Neural cell (in vitro differentiated cells): ENCODE measurements around the gene BHLHA9. TPM values are rescaled to one million over a fixed set of nuclear protein-coding genes. Genes with fewer than 3 reads are reported as not detected.

Source experiments
- H2AFZ ChIP-seq: fragments of 200-600, 300-800 bp; sonication (generic), shearing (Covaris generic); 2 replicates; pipeline ENCODE4 v1.6.0; 2014; ENCODE audit warnings: low read depth, mild to moderate bottlenecking, antibody characterized with exemption, low read length, moderate library complexity
- H3F3A ChIP-seq: fragments of 200-600 bp; shearing (Covaris generic); 2 replicates; pipeline ENCODE4 v1.6.1; 2016; ENCODE audit warnings: mild to moderate bottlenecking, moderate library complexity, mixed read lengths, antibody characterized with exemption, low read length; ENCODE audit not compliant: insufficient read depth, poor library complexity, severe bottlenecking
- H3K27ac ChIP-seq: fragments of 200-600, 300-800 bp; sonication (generic), shearing (Covaris generic); 2 replicates; pipeline ENCODE4 v1.5.1; 2014; ENCODE audit warnings: mild to moderate bottlenecking, low read length, moderate library complexity
- H3K27me3 ChIP-seq: fragments of 300-800, 200-600 bp; sonication (generic), shearing (Covaris generic); 2 replicates; pipeline ENCODE4 v1.6.0; 2014; ENCODE audit warnings: mild to moderate bottlenecking, low read depth, low read length, moderate library complexity; ENCODE audit not compliant: insufficient read depth
- H3K36me3 ChIP-seq: fragments of 300-800, 200-600 bp; sonication (generic), shearing (Covaris generic); 2 replicates; pipeline ENCODE4 v1.5.1; 2014; ENCODE audit warnings: mild to moderate bottlenecking, antibody characterized with exemption, low read length, moderate library complexity; ENCODE audit not compliant: insufficient read depth
- H3K4me2 ChIP-seq: fragments of 300-800, 200-600 bp; sonication (generic), shearing (Covaris generic); 2 replicates; pipeline ENCODE4 v1.6.0; 2014; ENCODE audit warnings: mild to moderate bottlenecking, low read length
- H3K4me3 ChIP-seq: fragments of 300-800, 200-600 bp; sonication (generic), shearing (Covaris generic); 2 replicates; pipeline ENCODE4 v1.5.1; 2014; ENCODE audit warnings: mild to moderate bottlenecking, low read length, moderate library complexity
- H3K79me2 ChIP-seq: fragments of 200-600 bp; shearing (Covaris generic); replicated peaks from 2 replicates; pipeline ENCODE4 v1.6.0; 2014; ENCODE audit warnings: mild to moderate bottlenecking, low read length, moderate library complexity; ENCODE audit not compliant: insufficient read depth
- H3K9ac ChIP-seq: fragments of 300-800, 200-600 bp; sonication (generic), shearing (Covaris generic); 2 replicates; pipeline ENCODE4 v1.6.1; 2016; ENCODE audit warnings: mild to moderate bottlenecking, low read length, mixed read lengths
- H3K9me2 ChIP-seq: fragments of 200-600 bp; shearing (Covaris generic); 2 replicates; pipeline ENCODE4 v1.6.1; 2016; ENCODE audit warnings: mild to moderate bottlenecking, low read length, mixed read lengths; ENCODE audit not compliant: insufficient read depth
- H3K9me3 ChIP-seq: fragments of 200-600, 300-800 bp; sonication (generic), shearing (Covaris generic); 2 replicates; pipeline ENCODE4 v1.6.1; 2016; ENCODE audit warnings: mild to moderate bottlenecking, mixed run types, low read length, moderate library complexity, mixed read lengths
- H4K20me1 ChIP-seq: fragments of 200-600 bp; shearing (Covaris generic); 2 replicates; pipeline ENCODE4 v1.6.1; 2016; ENCODE audit warnings: mild to moderate bottlenecking, mixed run types; ENCODE audit not compliant: insufficient read depth
- EP300 ChIP-seq: fragments of 450-650 bp; conservative IDR thresholded peaks from 2 replicates; pipeline ENCODE4 v1.6.1; 2014; ENCODE audit warnings: antibody characterized with exemption, mild to moderate bottlenecking, moderate library complexity; ENCODE audit not compliant: poor library complexity, severe bottlenecking
- EZH2 ChIP-seq: fragments of 200-600, 300-800 bp; shearing (Covaris generic), sonication (generic); IDR thresholded peaks from 2 replicates; pipeline ENCODE4 v1.6.1; 2014; ENCODE audit warnings: antibody characterized with exemption, low read length, borderline replicate concordance, mild to moderate bottlenecking; ENCODE audit not compliant: insufficient read depth, poor library complexity, severe bottlenecking
- MXI1 ChIP-seq: fragments of 450-650 bp; conservative IDR thresholded peaks from 2 replicates; pipeline ENCODE4 v1.6.1; 2014; ENCODE audit warnings: antibody characterized with exemption, mild to moderate bottlenecking; ENCODE audit not compliant: poor library complexity, severe bottlenecking
- POLR2AphosphoS5 ChIP-seq: IDR thresholded peaks from 2 replicates; pipeline ENCODE4 v1.6.1; 2012
- RAD21 ChIP-seq: fragments of 450-650 bp; conservative IDR thresholded peaks from 2 replicates; pipeline ENCODE4 v1.6.1; 2014; ENCODE audit warnings: antibody characterized with exemption, mild to moderate bottlenecking, moderate library complexity
- REST ChIP-seq: IDR thresholded peaks from 2 replicates; pipeline ENCODE4 v1.6.1; 2012; ENCODE audit warnings: borderline replicate concordance
- SMC3 ChIP-seq: fragments of 450-650 bp; conservative IDR thresholded peaks from 2 replicates; pipeline ENCODE4 v1.6.1; 2014; ENCODE audit warnings: antibody characterized with exemption, mild to moderate bottlenecking, moderate library complexity; ENCODE audit not compliant: poor library complexity
- TAF1 ChIP-seq: IDR thresholded peaks from 2 replicates; pipeline ENCODE4 v1.6.1; 2012; ENCODE audit warnings: low read depth
- polyA plus RNA-seq: library from polyadenylated mRNA; depleted of rRNA; stranded (reverse); fragments of >200 nt; gene quantifications from 2 replicates; pipeline ENCODE4 v1.2.3, GENCODE V29; 2014
- TF ChIP-seq, protein P1 (sequence below): fragments of 450-650 bp; IDR thresholded peaks from 2 replicates; pipeline ENCODE4 v1.5.1; 2014; ENCODE audit warnings: antibody characterized with exemption, mild to moderate bottlenecking, moderate library complexity; ENCODE audit not compliant: poor library complexity, severe bottlenecking

BHLHA9 gene
- polyA plus RNA-seq, 1 donor from 2014 or later = not detected

DNA sequence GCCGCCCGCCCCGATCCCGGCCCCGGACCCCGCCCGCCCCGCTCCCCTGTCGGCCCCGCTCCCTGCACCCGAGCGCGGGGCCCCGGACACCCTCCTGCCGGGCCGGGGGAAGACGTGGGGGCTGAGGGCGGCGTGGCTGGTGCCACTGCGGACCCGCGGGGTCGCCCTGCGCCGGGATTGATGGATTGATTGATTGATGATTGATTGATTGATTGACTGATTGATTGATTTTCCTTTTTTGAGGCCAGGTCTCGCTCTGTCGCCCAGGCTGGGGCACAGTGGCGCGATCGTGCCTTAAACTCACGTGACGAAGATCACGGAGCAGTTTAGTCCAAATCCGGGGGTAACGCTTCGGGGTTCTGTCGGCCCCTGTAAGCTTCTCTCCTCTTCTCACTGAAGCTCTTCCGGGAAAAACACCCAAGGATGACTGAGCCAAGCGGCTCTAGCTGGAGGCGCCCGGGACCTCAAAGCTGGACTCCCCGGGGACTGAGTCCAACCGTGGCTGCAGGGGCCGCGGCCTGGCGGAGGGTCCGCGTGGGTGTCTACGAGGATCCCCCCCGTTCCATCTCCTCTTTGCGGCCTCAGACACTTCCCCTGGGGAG is 40.2 kb upstream of the BHLHA9 start:
- Histone ChIP-seq H3K27ac (no peak overlapping the region), H3K9ac (no peak overlapping the region), H3K27me3 (peaks cover 46% of the 10 kb centered on the region), H3K4me3 (no peak overlapping the region), H3K4me2 (no peak overlapping the region), H3F3A (no peaks in the 10 kb centered on the region), H3K36me3 (no peaks in the 10 kb centered on the region), H4K20me1 (no peaks in the 10 kb centered on the region), H3K9me2 (no peaks in the 10 kb centered on the region), H3K9me3 (no peaks in the 10 kb centered on the region), H3K79me2 (no peaks in the 10 kb centered on the region), H2AFZ (no peak overlapping the region)
- TF ChIP-seq RAD21 = no peak
- TF ChIP-seq REST = no peak
- no peak for TF ChIP-seq EZH2
- no peak for TF ChIP-seq MXI1
- no peak for TF ChIP-seq EP300
- TF ChIP-seq, protein P1, sequence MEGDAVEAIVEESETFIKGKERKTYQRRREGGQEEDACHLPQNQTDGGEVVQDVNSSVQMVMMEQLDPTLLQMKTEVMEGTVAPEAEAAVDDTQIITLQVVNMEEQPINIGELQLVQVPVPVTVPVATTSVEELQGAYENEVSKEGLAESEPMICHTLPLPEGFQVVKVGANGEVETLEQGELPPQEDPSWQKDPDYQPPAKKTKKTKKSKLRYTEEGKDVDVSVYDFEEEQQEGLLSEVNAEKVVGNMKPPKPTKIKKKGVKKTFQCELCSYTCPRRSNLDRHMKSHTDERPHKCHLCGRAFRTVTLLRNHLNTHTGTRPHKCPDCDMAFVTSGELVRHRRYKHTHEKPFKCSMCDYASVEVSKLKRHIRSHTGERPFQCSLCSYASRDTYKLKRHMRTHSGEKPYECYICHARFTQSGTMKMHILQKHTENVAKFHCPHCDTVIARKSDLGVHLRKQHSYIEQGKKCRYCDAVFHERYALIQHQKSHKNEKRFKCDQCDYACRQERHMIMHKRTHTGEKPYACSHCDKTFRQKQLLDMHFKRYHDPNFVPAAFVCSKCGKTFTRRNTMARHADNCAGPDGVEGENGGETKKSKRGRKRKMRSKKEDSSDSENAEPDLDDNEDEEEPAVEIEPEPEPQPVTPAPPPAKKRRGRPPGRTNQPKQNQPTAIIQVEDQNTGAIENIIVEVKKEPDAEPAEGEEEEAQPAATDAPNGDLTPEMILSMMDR = no peak
- TF ChIP-seq SMC3 = no peak
- no peak for TF ChIP-seq POLR2AphosphoS5
- no peak for TF ChIP-seq TAF1

- no peak overlapping the region for H3K4me2 ChIP-seq
- no peaks in the 10 kb centered on the region for H3K79me2 ChIP-seq
- H2AFZ ChIP-seq = no peak overlapping the region
- no peaks in the 10 kb centered on the region for H3K36me3 ChIP-seq
- no peak overlapping the region for H3K4me3 ChIP-seq
- H3K27me3 ChIP-seq = peaks cover 46% of the 10 kb centered on the region
- no peaks in the 10 kb centered on the region for H3F3A ChIP-seq
- H3K9me3 ChIP-seq = no peaks in the 10 kb centered on the region
- H3K27ac ChIP-seq = no peak overlapping the region
- H4K20me1 ChIP-seq = no peaks in the 10 kb centered on the region
- TF ChIP-seq EP300 = no peak
- H3K9me2 ChIP-seq = no peaks in the 10 kb centered on the region
- H3K9ac ChIP-seq = no peak overlapping the region
These were observed 38.8 kb upstream of the BHLHA9 start for GRCh38 chr17:1231456-1231855.
